NCI-H1930 (cell line): ENCODE results near the gene C20orf144.

Experiments
- DNase-seq, 2 experiments: peaks; one replicate each; lab custom pipeline; 2025; lab: John Stamatoyannopoulos, UW

Gene C20orf144

GRCh38 chr20:33676652-33677645 is 14.8 kb downstream of the C20orf144 start:
- no peak for DNase-seq

GRCh38 chr20:33677991-33678702 is 16.0 kb downstream of the C20orf144 start:
- DNase-seq, result no peak

- DNase-seq, result no peak
These were observed 17.8 kb downstream of the C20orf144 start for GRCh38 chr20:33679758-33680485.

- no peak for DNase-seq
These were observed 18.6 kb downstream of the C20orf144 start for GRCh38 chr20:33680686-33681085.

GRCh38 chr20:33681288-33681687 is 19.2 kb downstream of the C20orf144 start:
- DNase-seq, result no peak

- no peak for DNase-seq
These were observed 19.7 kb downstream of the C20orf144 start for GRCh38 chr20:33681728-33682353.

GRCh38 chr20:33684533-33685327 is 22.6 kb downstream of the C20orf144 start:
- DNase-seq, result no peak

GRCh38 chr20:33685328-33686099 is 23.4 kb downstream of the C20orf144 start:
- no peak for DNase-seq

GRCh38 chr20:33686100-33686983 is 24.2 kb downstream of the C20orf144 start, which contains the start of gene E2F1:
Gene E2F1 (minus strand): TSS chr20:33686385. CDS start chr20:33686264, 121 bp downstream.
- peak; percentile 97 for DNase-seq

GRCh38 chr20:33686984-33687366 is 24.8 kb downstream of the C20orf144 start:
- DNase-seq, result no peak

- DNase-seq, result no peak
These were observed 25.3 kb downstream of the C20orf144 start for GRCh38 chr20:33687370-33687915.

- no peak for DNase-seq
These were observed 26.1 kb downstream of the C20orf144 start for GRCh38 chr20:33687993-33688937.

GRCh38 chr20:33688938-33689424 is 26.9 kb downstream of the C20orf144 start:
- DNase-seq, result no peak

GRCh38 chr20:33689493-33689892 is 27.4 kb downstream of the C20orf144 start:
- DNase-seq, result no peak

GRCh38 chr20:33689973-33690372 is 27.8 kb downstream of the C20orf144 start:
- DNase-seq, result no peak

- DNase-seq, result no peak
These were observed 31.2 kb downstream of the C20orf144 start for GRCh38 chr20:33693289-33693688.
